HepG2 (cell line): Measurements from ENCODE around the gene RPLP2. TPM values are rescaled to one million over a fixed set of nuclear protein-coding genes. Genes with fewer than 3 reads are reported as not detected.

Experiments
- ATAC-seq: fragments of 200-7000 bp; cut with Tn5 transposase; 3 replicates; pipeline ENCODE4 v1.9.1; 2020; ENCODE audit warnings: mild to moderate bottlenecking, moderate library complexity
- BruUV-seq: library from RNA; stranded (reverse); fragments of 400-500 nt; replicated peaks from 2 replicates; lab custom pipeline; 2021; lab: Mats Ljungman, UMichigan
- CTCF ChIA-PET: fragments of 300-600 bp; formaldehyde crosslinking; extraction: SDS; loops from one replicate; lab custom pipeline; 2021; ENCODE audit warnings: low total read pairs, inconsistent platforms, low intra/inter-chr PET ratio; lab: Yijun Ruan, JAX
- POLR2A ChIA-PET: fragments of 350-600 bp; sonication (Branson Sonifier 250); formaldehyde crosslinking; loops from one replicate; lab custom pipeline; 2020; ENCODE audit warnings: antibody characterized with exemption, inconsistent platforms; lab: Yijun Ruan, JAX
- DNase-seq: peaks from one replicate; pipeline ENCODE4 v3.0.0-alpha.2; 2015; ENCODE audit warnings: low spot score
- FAIRE-seq: peaks from 3 replicates; lab custom pipeline; 2011; peaks lifted over from hg19 to GRCh38; lab: Jason Lieb, UNC
- H2AFZ ChIP-seq: one replicate; pipeline ENCODE4 v1.6.1; 2011; ENCODE audit warnings: low read length, inconsistent platforms
- H3K27ac ChIP-seq: fragments of 300-600 bp; 3 replicates; pipeline ENCODE4 v1.8.0; 2011; ENCODE audit warnings: mixed run types, mild to moderate bottlenecking, mixed read lengths, low read length, inconsistent platforms; ENCODE audit not compliant: insufficient read depth; ENCODE audit errors: extremely low read length
- H3K27me3 ChIP-seq, 2 experiments: fragments of 200-600 bp in 1 of 2; 2 replicates in 1 of 2; 3 replicates in 1 of 2; pipeline versions ENCODE4 v1.6.0 to v1.8.0; 2011; ENCODE audit warnings: low read length in 2 of 2, mild to moderate bottlenecking in 2 of 2, moderate library complexity in 2 of 2, inconsistent platforms in 1 of 2; ENCODE audit not compliant: insufficient read depth in 2 of 2, control insufficient read depth in 1 of 2
- H3K36me3 ChIP-seq, 2 experiments: fragments of 200-600 bp in 1 of 2; replicated peaks in 1 of 2; 2 replicates in 1 of 2; 3 replicates in 1 of 2; pipeline versions ENCODE4 v1.5.1 to v1.8.0; 2011; ENCODE audit warnings: low read length in 2 of 2, inconsistent platforms in 1 of 2; ENCODE audit not compliant: insufficient read depth in 2 of 2, control insufficient read depth in 1 of 2
- H3K4me1 ChIP-seq: 2 replicates; pipeline ENCODE4 v1.5.1; 2012; ENCODE audit warnings: low read length, inconsistent platforms; ENCODE audit not compliant: insufficient read depth
- H3K4me2 ChIP-seq: 2 replicates; pipeline ENCODE4 v1.6.0; 2011; ENCODE audit warnings: low read depth, low read length, inconsistent platforms
- H3K4me3 ChIP-seq, 3 experiments: fragments of 200-600 bp in 1 of 3; sonication (generic), shearing (Covaris generic) in 1 of 3; replicated peaks in 1 of 3; 2 replicates each; pipeline ENCODE4 v1.5.1; 2011 to 2016; ENCODE audit warnings: low read length in 3 of 3, inconsistent platforms in 2 of 3, low read depth in 2 of 3, mild to moderate bottlenecking in 2 of 3, control low read depth in 1 of 3, mixed read lengths in 1 of 3; ENCODE audit not compliant: insufficient read depth in 1 of 3
- H3K79me2 ChIP-seq: one replicate; pipeline ENCODE4 v1.6.1; 2011; ENCODE audit warnings: low read length, inconsistent platforms; ENCODE audit not compliant: insufficient read depth
- H3K9ac ChIP-seq: 2 replicates; pipeline ENCODE4 v1.6.0; 2011; ENCODE audit warnings: mild to moderate bottlenecking, low read depth, low read length, inconsistent platforms; ENCODE audit not compliant: insufficient read depth
- H3K9me3 ChIP-seq: 2 replicates; pipeline ENCODE4 v1.5.1; 2012; ENCODE audit warnings: mild to moderate bottlenecking, low read length
- H4K20me1 ChIP-seq: 2 replicates; pipeline ENCODE4 v1.6.0; 2011; ENCODE audit warnings: inconsistent platforms, mild to moderate bottlenecking, low read length, moderate library complexity; ENCODE audit not compliant: insufficient read depth
- AGO2 ChIP-seq: fragments of 200-400 bp; formaldehyde crosslinking; optimal IDR thresholded peaks from 2 replicates; pipeline ENCODE3; 2017; ENCODE audit warnings: mild to moderate bottlenecking, low read depth, low read length, moderate library complexity
- MAZ ChIP-seq, 2 experiments: sonication (generic) in 1 of 2; formaldehyde crosslinking in 1 of 2; IDR thresholded peaks; 2 replicates each; pipeline versions ENCODE4 v1.5.0 to v1.6.1; 2012 to 2020; ENCODE audit warnings: low read depth in 2 of 2, mild to moderate bottlenecking in 2 of 2, borderline replicate concordance in 1 of 2, improper control_type of control experiment in 1 of 2, low read length in 1 of 2, missing genetic modification reagents in 1 of 2, moderate library complexity in 1 of 2
- PBX3 ChIP-seq: sonication (generic); formaldehyde crosslinking; IDR thresholded peaks from 2 replicates; pipeline ENCODE4 v1.8.1; 2023; ENCODE audit warnings: missing genetic modification reagents, inconsistent platforms, borderline replicate concordance
- POLR2AphosphoS5 ChIP-seq: IDR thresholded peaks from 2 replicates; pipeline ENCODE4 v1.6.1; 2012; ENCODE audit warnings: low read depth, low read length
- RARA ChIP-seq: IDR thresholded peaks from 2 replicates; pipeline ENCODE4 v1.6.1; 2016; ENCODE audit warnings: missing genetic modification reagents, missing compliant biosample characterization
- RBFOX2 ChIP-seq: fragments of 200-400 bp; formaldehyde crosslinking; IDR thresholded peaks from 2 replicates; pipeline ENCODE4 v1.6.1; 2017; ENCODE audit warnings: low read depth, mild to moderate bottlenecking, low read length
- RXRB ChIP-seq: IDR thresholded peaks from 2 replicates; pipeline ENCODE4 v1.6.1; 2016; ENCODE audit warnings: borderline replicate concordance, missing genetic modification reagents, missing compliant biosample characterization
- ZNF17 ChIP-seq: sonication (generic); formaldehyde crosslinking; IDR thresholded peaks from 2 replicates; pipeline ENCODE4 v1.5.0; 2020; ENCODE audit warnings: mild to moderate bottlenecking, missing genetic modification reagents
- WGBS: methylation state at CpG from one replicate; pipeline ENCODE4 v1.1.6; 2017; ENCODE audit warnings: low lambda C conversion rate; 5-methylcytosine and 5-hydroxymethylcytosine counted together
- in situ Hi-C: cut with HindIII; loops from 2 replicates; pipeline ENCODE4 v1.10.0; 2017; ENCODE audit warnings: low pct_unique_long_range_greater_than_20kb; ENCODE audit not compliant: extremely low pct_ligation_motif_present
- intact Hi-C: fragments of 100-400 bp; cut with micrococcal nuclease; formaldehyde crosslinking; loops from one replicate; pipeline ENCODE4 v1.10.0; 2022; ENCODE audit not compliant: unreplicated experiment
- polyA plus RNA-seq, 8 experiments: library from polyadenylated mRNA; depleted of rRNA in 3 of 8; stranded (reverse) in 7 of 8; unstranded in 1 of 8; fragments of >200 nt; fragmentation: Illumina TruSeq in 4 of 8; extraction: Trizol in 4 of 8; gene quantifications; 2 replicates each; pipeline versions ENCODE4 v1.2.1 to v1.2.3, GENCODE V29; 2011 to 2016; ENCODE audit warnings: low read depth in 4 of 8, missing spikeins in 1 of 8, mixed read lengths in 1 of 8; ENCODE audit not compliant: insufficient read depth in 1 of 8
- total RNA-seq, 5 experiments: library from RNA; depleted of rRNA; stranded (reverse); fragments of >200 nt; fragmentation: Illumina TruSeq; extraction: Trizol; gene quantifications; 2 replicates each; pipeline ENCODE4 v1.2.3, GENCODE V29; 2016; ENCODE audit warnings: low read depth in 1 of 5
- TF ChIP-seq, protein P1 (sequence below): sonication (generic); formaldehyde crosslinking; IDR thresholded peaks from 2 replicates; pipeline ENCODE4 v1.4.0; 2020; ENCODE audit warnings: mild to moderate bottlenecking, missing genetic modification reagents

RPLP2 gene
- total and polyA plus RNA-seq, 2 of the 13 experiments (the other 11 are each of a cell fraction or from before 2014, with no cell fraction given) = 978 to 2,106 TPM

- TF ChIP-seq, protein P1, sequence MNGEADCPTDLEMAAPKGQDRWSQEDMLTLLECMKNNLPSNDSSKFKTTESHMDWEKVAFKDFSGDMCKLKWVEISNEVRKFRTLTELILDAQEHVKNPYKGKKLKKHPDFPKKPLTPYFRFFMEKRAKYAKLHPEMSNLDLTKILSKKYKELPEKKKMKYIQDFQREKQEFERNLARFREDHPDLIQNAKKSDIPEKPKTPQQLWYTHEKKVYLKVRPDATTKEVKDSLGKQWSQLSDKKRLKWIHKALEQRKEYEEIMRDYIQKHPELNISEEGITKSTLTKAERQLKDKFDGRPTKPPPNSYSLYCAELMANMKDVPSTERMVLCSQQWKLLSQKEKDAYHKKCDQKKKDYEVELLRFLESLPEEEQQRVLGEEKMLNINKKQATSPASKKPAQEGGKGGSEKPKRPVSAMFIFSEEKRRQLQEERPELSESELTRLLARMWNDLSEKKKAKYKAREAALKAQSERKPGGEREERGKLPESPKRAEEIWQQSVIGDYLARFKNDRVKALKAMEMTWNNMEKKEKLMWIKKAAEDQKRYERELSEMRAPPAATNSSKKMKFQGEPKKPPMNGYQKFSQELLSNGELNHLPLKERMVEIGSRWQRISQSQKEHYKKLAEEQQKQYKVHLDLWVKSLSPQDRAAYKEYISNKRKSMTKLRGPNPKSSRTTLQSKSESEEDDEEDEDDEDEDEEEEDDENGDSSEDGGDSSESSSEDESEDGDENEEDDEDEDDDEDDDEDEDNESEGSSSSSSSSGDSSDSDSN (CRISPR knock-in tag) = 0 out of 2 replicates have a peak, but pooled peaks have one; percentile 24
- no peak for TF ChIP-seq ZNF17 (CRISPR knock-in tag)
- no peak for TF ChIP-seq RXRB
- TF ChIP-seq RARA (CRISPR knock-in tag) = no peak
- no peak for TF ChIP-seq MAZ (IDR thresholded peaks at IDR 0.05; ENCODE audit: borderline replicate concordance, low read depth, low read length)
- TF ChIP-seq MAZ (CRISPR knock-in tag; IDR thresholded peaks at IDR 0.05; ENCODE audit: low read depth) = 0 out of 2 replicates have a peak, but pooled peaks have one; percentile 32
- TF ChIP-seq, all 625 proteins: peak for 7
These were observed 1.9 kb downstream of the RPLP2 start (continued) for GRCh38 chr11:811446-812245.

DNA sequence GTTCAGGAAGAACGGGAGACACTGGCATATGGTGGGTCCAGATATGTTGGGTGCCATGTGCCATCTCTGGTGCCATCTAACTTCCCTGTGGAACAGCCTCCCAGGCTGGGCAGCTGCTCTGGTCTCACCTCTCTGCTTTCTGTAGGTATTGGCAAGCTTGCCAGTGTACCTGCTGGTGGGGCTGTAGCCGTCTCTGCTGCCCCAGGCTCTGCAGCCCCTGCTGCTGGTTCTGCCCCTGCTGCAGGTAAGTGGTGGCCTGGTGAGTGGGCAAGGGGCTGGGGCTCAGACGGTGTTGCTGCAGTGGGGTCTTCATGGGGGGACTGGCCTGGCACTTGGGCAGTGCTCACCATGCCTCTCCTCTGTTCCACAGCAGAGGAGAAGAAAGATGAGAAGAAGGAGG, 2.6 kb downstream of the RPLP2 start:
- no peak for ATAC-seq

More for the DNA sequence above, 2.6 kb downstream of the RPLP2 start:
- 90% methylated on average over 2 of the region's 3 CpGs for WGBS
- Histone ChIP-seq H3K27me3 (no peaks in the 10 kb centered on the region; a peak in 1 of 5 replicates), H3K4me3 (no peak overlapping the region), H3K4me1 (peaks cover 41% of the 10 kb centered on the region), H3K9me3 (no peaks in the 10 kb centered on the region), H3K4me2 (peak overlapping the region; percentile 93; the same call in 1 of the 2 replicates), H3K27ac (no peak overlapping the region), H2AFZ (no peak overlapping the region), H3K36me3 (peaks cover 19 to 27% of the 10 kb centered on the region in 2 experiments), H3K79me2 (peaks cover 33% of the 10 kb centered on the region), H3K9ac (no peak overlapping the region), H4K20me1 (peaks cover 24% of the 10 kb centered on the region)
- in situ Hi-C loops = no loop called here
- FAIRE-seq = no peak
- ChIA-PET POLR2A (interaction anchor here (0.8 to 1.9 kb wide), 4 partner anchors 9 to 140 kb away, joined by 3 to 9 read pairs (median 3); no protein-coding TSS in a partner anchor), CTCF (no interaction called here)
- TF ChIP-seq AGO2 (peak; percentile 71), RBFOX2 (peak; percentile 10; the same call in 1 of the 2 replicates), PBX3 (CRISPR knock-in tag) (no peak), POLR2AphosphoS5 (0 out of 2 replicates have a peak, but pooled peaks have one; percentile 5)
- intact Hi-C loops = no loop called here
- DNase-seq = no peak
- BruUV-seq = no TSS peak
